Liver (tissue), 3 donors: ENCODE measurements around the gene P2RX3.

ENCODE experiments used
- ATF3 ChIP-seq: IDR thresholded peaks from 2 replicates; pipeline ENCODE4 v1.6.1; 2016; ENCODE audit warnings: antibody characterized with exemption
- CTCF ChIP-seq: fragments of 150-350 bp; IDR thresholded peaks from 2 replicates; pipeline ENCODE4 v1.5.1; 2017; ENCODE audit warnings: improper control_type of control experiment, low read depth, low read length; ENCODE audit not compliant: missing input control
- JUND ChIP-seq, 2 donors: IDR thresholded peaks; 2 replicates each; pipeline ENCODE4 v1.6.1; 2016; ENCODE audit warnings: antibody characterized with exemption in 2 of 2
- MAX ChIP-seq: IDR thresholded peaks from 2 replicates; pipeline ENCODE4 v1.6.1; 2016; ENCODE audit warnings: antibody characterized with exemption
- RXRA ChIP-seq, 2 donors: IDR thresholded peaks; 2 replicates each; pipeline ENCODE4 v1.6.1; 2017 to 2018; ENCODE audit warnings: antibody characterized with exemption in 2 of 2, mild to moderate bottlenecking in 1 of 2
- TAF1 ChIP-seq: conservative IDR thresholded peaks from 2 replicates; pipeline ENCODE4 v1.6.1; 2016; ENCODE audit warnings: antibody characterized with exemption, mild to moderate bottlenecking
- ZBTB33 ChIP-seq: IDR thresholded peaks from 2 replicates; pipeline ENCODE4 v1.6.1; 2016; ENCODE audit warnings: antibody characterized with exemption
- donor health status: healthy.
- donor health status: healthy.

GRCh38 chr11:57340039-57340615, 2.0 kb downstream of the P2RX3 start:
- TF ChIP-seq ATF3: no peak
- TF ChIP-seq CTCF: no peak
- TF ChIP-seq TAF1: no peak
- TF ChIP-seq JUND (IDR thresholded peaks at IDR 0.05): no peak
- TF ChIP-seq RXRA (IDR thresholded peaks at IDR 0.05): no peak
- TF ChIP-seq ZBTB33: no peak
- TF ChIP-seq MAX: no peak
